H9 (cell line): ENCODE data around the gene CNOT10. TPM values are rescaled to one million over a fixed set of nuclear protein-coding genes. Genes with fewer than 3 reads are reported as not detected.
A peak's percentile ranks its signal among the peaks of the same experiment; 100 is the strongest.

Experiments
- DNase-seq: peaks from one replicate; pipeline ENCODE4 v3.0.0-alpha.2; 2017
- H2AFZ ChIP-seq: one replicate; pipeline ENCODE4 v1.6.1; 2013; ENCODE audit warnings: mild to moderate bottlenecking, low read length, control low read depth, moderate library complexity
- H2AK5ac ChIP-seq: 2 replicates; pipeline ENCODE4 v1.6.1; 2013; ENCODE audit warnings: low read length, control low read depth, mixed read lengths; ENCODE audit not compliant: insufficient read length
- H2BK120ac ChIP-seq: one replicate; pipeline ENCODE4 v1.6.1; 2013; ENCODE audit warnings: low read depth, mild to moderate bottlenecking, low read length, control low read depth, inconsistent platforms; ENCODE audit not compliant: poor library complexity, severe bottlenecking
- H2BK12ac ChIP-seq: 2 replicates; pipeline ENCODE4 v1.6.1; 2013; ENCODE audit warnings: low read length, control low read depth, mixed read lengths, low read depth; ENCODE audit not compliant: insufficient read length
- H2BK15ac ChIP-seq: 2 replicates; pipeline ENCODE4 v1.6.1; 2013; ENCODE audit warnings: low read depth, low read length, control low read depth
- H2BK20ac ChIP-seq: one replicate; pipeline ENCODE4 v1.6.1; 2013; ENCODE audit warnings: low read depth, mild to moderate bottlenecking, low read length, control low read depth, inconsistent platforms; ENCODE audit not compliant: poor library complexity, severe bottlenecking
- H2BK5ac ChIP-seq: 2 replicates; pipeline ENCODE4 v1.6.1; 2013; ENCODE audit warnings: low read length, control low read depth, mixed read lengths; ENCODE audit not compliant: insufficient read length
- H3K14ac ChIP-seq: 2 replicates; pipeline ENCODE4 v1.6.1; 2013; ENCODE audit warnings: low read length, control low read depth; ENCODE audit not compliant: insufficient read depth
- H3K18ac ChIP-seq: 2 replicates; pipeline ENCODE4 v1.6.1; 2013; ENCODE audit warnings: low read depth, mild to moderate bottlenecking, mixed read lengths, low read length, control low read depth; ENCODE audit not compliant: insufficient read length
- H3K23ac ChIP-seq: 2 replicates; pipeline ENCODE4 v1.6.1; 2013; ENCODE audit warnings: low read length, control low read depth, mixed read lengths, low read depth; ENCODE audit not compliant: insufficient read length
- H3K23me2 ChIP-seq: 2 replicates; pipeline ENCODE4 v1.6.1; 2013; ENCODE audit warnings: low read depth, mild to moderate bottlenecking, mixed read lengths, low read length, control low read depth; ENCODE audit not compliant: insufficient read length, poor library complexity, severe bottlenecking
- H3K27ac ChIP-seq: 2 replicates; pipeline ENCODE4 v1.5.1; 2013; ENCODE audit warnings: low read length, control low read depth, mixed read lengths, low read depth; ENCODE audit not compliant: insufficient read length
- H3K27me3 ChIP-seq: 2 replicates; pipeline ENCODE4 v1.6.1; 2013; ENCODE audit warnings: low read length, control low read depth, inconsistent platforms; ENCODE audit not compliant: insufficient read depth
- H3K4ac ChIP-seq: 2 replicates; pipeline ENCODE4 v1.6.1; 2013; ENCODE audit warnings: low read depth, mild to moderate bottlenecking, control low read depth, inconsistent platforms, low read length, moderate library complexity
- H3K4me1 ChIP-seq: 2 replicates; pipeline ENCODE4 v1.6.1; 2013; ENCODE audit warnings: low read length, control low read depth, inconsistent platforms; ENCODE audit not compliant: insufficient read depth
- H3K4me2 ChIP-seq: 2 replicates; pipeline ENCODE4 v1.6.1; 2013; ENCODE audit warnings: low read length, control low read depth, mixed read lengths; ENCODE audit not compliant: insufficient read length, insufficient read depth
- H3K56ac ChIP-seq: 2 replicates; pipeline ENCODE4 v1.6.1; 2013; ENCODE audit warnings: low read depth, mild to moderate bottlenecking, mixed read lengths, low read length, control low read depth; ENCODE audit not compliant: insufficient read length
- H3K79me1 ChIP-seq: 2 replicates; pipeline ENCODE4 v1.6.1; 2013; ENCODE audit warnings: low read depth, mild to moderate bottlenecking, moderate library complexity, low read length, control low read depth, inconsistent platforms; ENCODE audit not compliant: insufficient read depth, poor library complexity, severe bottlenecking
- H3K79me2 ChIP-seq: 2 replicates; pipeline ENCODE4 v1.6.1; 2013; ENCODE audit warnings: low read length, control low read depth, inconsistent platforms; ENCODE audit not compliant: insufficient read depth
- H3K9ac ChIP-seq: 2 replicates; pipeline ENCODE4 v1.6.1; 2013; ENCODE audit warnings: low read length, control low read depth, mixed read lengths; ENCODE audit not compliant: insufficient read length; ENCODE audit errors: extremely low read depth
- H3K9me3 ChIP-seq: one replicate; pipeline ENCODE4 v1.6.1; 2013; ENCODE audit warnings: low read depth, low read length, inconsistent platforms; ENCODE audit not compliant: control insufficient read depth
- H3T11ph ChIP-seq: one replicate; pipeline ENCODE4 v1.6.1; 2013; ENCODE audit warnings: mild to moderate bottlenecking, low read length, control low read depth, inconsistent platforms
- H4K20me1 ChIP-seq: one replicate; pipeline ENCODE4 v1.6.1; 2013; ENCODE audit not compliant: control insufficient read depth, insufficient read length, insufficient read depth
- H4K5ac ChIP-seq: 2 replicates; pipeline ENCODE4 v1.6.1; 2013; ENCODE audit warnings: low read depth, mild to moderate bottlenecking, mixed read lengths, low read length, control low read depth; ENCODE audit not compliant: insufficient read length
- H4K8ac ChIP-seq: replicated peaks from 2 replicates; pipeline ENCODE4 v1.6.1; 2013; ENCODE audit warnings: low read length, control low read depth, mixed read lengths, low read depth; ENCODE audit not compliant: insufficient read length
- H4K91ac ChIP-seq: 2 replicates; pipeline ENCODE4 v1.6.1; 2013; ENCODE audit warnings: low read depth, mild to moderate bottlenecking, moderate library complexity, mixed read lengths, low read length, control low read depth; ENCODE audit not compliant: insufficient read length
- H3K27ac Mint-ChIP-seq, 3 experiments: 2 replicates in 2 of 3; 3 replicates in 1 of 3; pipeline ENCODE4 v1.8.0; 2020 to 2021; ENCODE audit warnings: mixed read lengths in 3 of 3, mild to moderate bottlenecking in 1 of 3, moderate library complexity in 1 of 3
- H3K27me3 Mint-ChIP-seq: 2 replicates; pipeline ENCODE4 v1.8.0; 2021; ENCODE audit warnings: low read depth, mild to moderate bottlenecking, moderate library complexity, mixed read lengths
- H3K36me3 Mint-ChIP-seq, 3 experiments: 2 replicates in 2 of 3; 3 replicates in 1 of 3; pipeline ENCODE4 v1.8.0; 2020 to 2021; ENCODE audit warnings: low read depth in 3 of 3, mixed read lengths in 3 of 3; ENCODE audit not compliant: insufficient read depth in 1 of 3
- H3K4me1 Mint-ChIP-seq, 2 experiments: 2 replicates each; pipeline ENCODE4 v1.8.0; 2020; ENCODE audit warnings: mixed read lengths in 2 of 2
- H3K4me3 Mint-ChIP-seq, 2 experiments: 2 replicates in 1 of 2; 3 replicates in 1 of 2; pipeline ENCODE4 v1.8.0; 2020 to 2021; ENCODE audit warnings: mild to moderate bottlenecking in 2 of 2, mixed read lengths in 2 of 2, moderate library complexity in 1 of 2
- H3K9me3 Mint-ChIP-seq, 2 experiments: 2 replicates in 1 of 2; 3 replicates in 1 of 2; pipeline ENCODE4 v1.8.0; 2020; ENCODE audit warnings: mild to moderate bottlenecking in 2 of 2, mixed read lengths in 2 of 2, moderate library complexity in 1 of 2
- CTCF ChIP-seq: fragments of 200-600 bp; sonication (generic); conservative IDR thresholded peaks from 3 replicates; pipeline ENCODE4 v1.8.0; 2021; ENCODE audit warnings: antibody characterized with exemption, mild to moderate bottlenecking
- total RNA-seq: library from RNA; stranded (reverse); gene quantifications from 2 replicates; pipeline ENCODE4 v1.2.1, GENCODE V29; 2021

Gene CNOT10
- total RNA-seq, 1 experiment from 2014 or later: 55.4 TPM

- Histone ChIP-seq H2BK15ac (no peak overlapping the region), H3K14ac (no peak overlapping the region), H3K4ac (no peak overlapping the region), H3K4me2 (no peak overlapping the region), H3K56ac (no peak overlapping the region), H4K91ac (no peak overlapping the region), H3K4me1 (no peaks in the 10 kb centered on the region), H4K8ac (no peak overlapping the region), H3K9me3 (no peaks in the 10 kb centered on the region), H2AFZ (no peak overlapping the region), H3K9ac (no peak overlapping the region), H4K5ac (no peak overlapping the region), H3K23me2 (no peaks in the 10 kb centered on the region), H3K23ac (no peak overlapping the region), H2BK5ac (no peak overlapping the region), H2BK120ac (no peak overlapping the region), H2BK12ac (no peak overlapping the region), H2AK5ac (no peak overlapping the region), H2BK20ac (no peak overlapping the region), H3K79me1 (no peaks in the 10 kb centered on the region), H3T11ph (no peak overlapping the region), H3K79me2 (no peaks in the 10 kb centered on the region), H3K27me3 (no peaks in the 10 kb centered on the region), H3K27ac (no peak overlapping the region), H4K20me1 (no peaks in the 10 kb centered on the region), H3K18ac (no peak overlapping the region)
- H3K27me3 Mint-ChIP-seq: no peaks in the 10 kb centered on the region
- H3K4me1 Mint-ChIP-seq: no peaks in the 10 kb centered on the region
- no peak for DNase-seq
- H3K9me3 Mint-ChIP-seq: no peaks in the 10 kb centered on the region
- H3K4me3 Mint-ChIP-seq: no peak overlapping the region
- peaks cover 25 to 79% (median 65%) of the 10 kb centered on the region in 3 experiments; a peak in 6 of 7 replicates for H3K36me3 Mint-ChIP-seq
- TF ChIP-seq CTCF: no peak
- peak overlapping the region in 2 of 3 experiments; percentile 39 to 74; a peak in 2 of 7 replicates for H3K27ac Mint-ChIP-seq
Observed at GRCh38 chr3:32713181-32713580, 28.2 kb downstream of the CNOT10 start.
